GM18517 (cell line): ENCODE data around the gene ABCC2.
"Not testable (repeated sequence)": the region's sequence is repeated elsewhere in the genome, so short reads cannot be mapped to it uniquely, and the experiment has no call there.

Source experiments
- ATAC-seq: cut with Tn5 transposase; IDR thresholded peaks from one replicate; pipeline ENCODE4 v1.9.1; 2021; ENCODE audit warnings: mild to moderate bottlenecking, moderate library complexity; ENCODE audit not compliant: unreplicated experiment

Gene ABCC2

GRCh38 chr10:99888622-99889021 lies 106.2 kb downstream of the ABCC2 start:
- ATAC-seq, result no peak

GRCh38 chr10:99894613-99895012 lies 112.2 kb downstream of the ABCC2 start:
- no peak for ATAC-seq

GRCh38 chr10:99895066-99895465 lies 112.6 kb downstream of the ABCC2 start:
- not testable (repeated sequence) for ATAC-seq

GRCh38 chr10:99895867-99896266 lies 113.4 kb downstream of the ABCC2 start:
- ATAC-seq, result no peak
